H1 (cell line): ENCODE data around the gene CXCL16. TPM values are rescaled to one million over a fixed set of nuclear protein-coding genes. Genes with fewer than 3 reads are reported as not detected.

ENCODE experiments used
- CTCF ChIA-PET: fragments of 300-600 bp; sonication (Branson Sonifier 250); formaldehyde crosslinking; loops from one replicate; lab custom pipeline; 2021; ENCODE audit not compliant: partially characterized antibody; lab: Charles Lee
- POLR2A ChIA-PET: fragments of 300-600 bp; sonication (Branson Sonifier 250); formaldehyde crosslinking; loops from one replicate; lab custom pipeline; 2021; ENCODE audit warnings: inconsistent platforms; ENCODE audit not compliant: partially characterized antibody; lab: Charles Lee
- DNase-seq, 2 experiments: peaks; one replicate each; pipeline versions ENCODE4 v3.0.0 to v3.0.0-alpha.2; 2010 to 2022; ENCODE audit warnings: low spot score in 2 of 2, low read depth in 1 of 2, mixed read lengths in 1 of 2
- FAIRE-seq: peaks from 2 replicates; lab custom pipeline; 2011; peaks lifted over from hg19 to GRCh38; lab: Jason Lieb, UNC
- H2AFZ ChIP-seq: 2 replicates; pipeline ENCODE4 v1.8.1; 2012; ENCODE audit warnings: low read length, inconsistent platforms
- H2AK5ac ChIP-seq: 2 replicates; pipeline ENCODE4 v1.6.1; 2013; ENCODE audit warnings: low read depth, low read length
- H2BK120ac ChIP-seq: replicated peaks from 2 replicates; pipeline ENCODE3; 2013; ENCODE audit warnings: low read depth, low read length, inconsistent platforms
- H2BK12ac ChIP-seq: 2 replicates; pipeline ENCODE4 v1.6.1; 2013; ENCODE audit warnings: low read depth, low read length
- H2BK15ac ChIP-seq: 2 replicates; pipeline ENCODE4 v1.6.1; 2013; ENCODE audit warnings: low read length
- H2BK20ac ChIP-seq: 2 replicates; pipeline ENCODE4 v1.6.1; 2013; ENCODE audit warnings: low read length
- H2BK5ac ChIP-seq: 2 replicates; pipeline ENCODE4 v1.6.1; 2013; ENCODE audit warnings: low read depth, low read length
- H3K14ac ChIP-seq: 2 replicates; pipeline ENCODE4 v1.6.1; 2013; ENCODE audit warnings: inconsistent platforms; ENCODE audit not compliant: insufficient read length
- H3K18ac ChIP-seq: 2 replicates; pipeline ENCODE4 v1.6.1; 2013; ENCODE audit warnings: low read length; ENCODE audit errors: extremely low read depth
- H3K23ac ChIP-seq: 2 replicates; pipeline ENCODE4 v1.6.1; 2013; ENCODE audit warnings: inconsistent platforms; ENCODE audit not compliant: insufficient read length
- H3K23me2 ChIP-seq: 2 replicates; pipeline ENCODE4 v1.6.1; 2013; ENCODE audit warnings: low read depth, low read length
- H3K27ac ChIP-seq: 2 replicates; pipeline ENCODE4 v1.6.1; 2011; ENCODE audit warnings: low read depth, low read length, inconsistent platforms
- H3K27me3 ChIP-seq, 4 experiments: replicated peaks in 1 of 4; 1 replicate in 1 of 4; 2 replicates in 3 of 4; pipeline versions ENCODE4 v1.6.1 to v1.8.1; 2011 to 2013; ENCODE audit warnings: low read length in 3 of 4, mild to moderate bottlenecking in 3 of 4, inconsistent platforms in 2 of 4, mixed read lengths in 2 of 4, moderate library complexity in 1 of 4; ENCODE audit not compliant: control insufficient read depth in 3 of 4, insufficient read depth in 3 of 4; ENCODE audit errors: extremely low read depth in 1 of 4
- H3K36me3 ChIP-seq, 4 experiments: 2 replicates each; pipeline versions ENCODE4 v1.6.1 to v1.8.1; 2011 to 2013; ENCODE audit warnings: mild to moderate bottlenecking in 4 of 4, low read length in 3 of 4, moderate library complexity in 2 of 4, control low read depth in 1 of 4, inconsistent platforms in 1 of 4; ENCODE audit not compliant: insufficient read depth in 4 of 4, control insufficient read depth in 2 of 4
- H3K4ac ChIP-seq: replicated peaks from 2 replicates; pipeline ENCODE3; 2013; ENCODE audit warnings: low read length, low read depth, mixed read lengths, inconsistent platforms; ENCODE audit not compliant: insufficient read length
- H3K4me1 ChIP-seq, 4 experiments: replicated peaks in 1 of 4; 1 replicate in 1 of 4; 2 replicates in 3 of 4; pipeline versions ENCODE4 v1.6.1 to v1.8.1; 2011 to 2013; ENCODE audit warnings: low read length in 3 of 4, inconsistent platforms in 2 of 4, mixed read lengths in 1 of 4; ENCODE audit not compliant: insufficient read depth in 4 of 4, control insufficient read depth in 3 of 4
- H3K4me2 ChIP-seq, 2 experiments: 2 replicates each; pipeline versions ENCODE4 v1.6.1 to v1.8.1; 2011 to 2013; ENCODE audit warnings: low read depth in 2 of 2, low read length in 2 of 2, control low read depth in 1 of 2, inconsistent platforms in 1 of 2, mild to moderate bottlenecking in 1 of 2; ENCODE audit not compliant: insufficient read depth in 1 of 2
- H3K4me3 ChIP-seq, 4 experiments: fragments of 200-600, 300-600 bp in 1 of 4; sonication (generic), shearing (Covaris generic), sonication (Bioruptor Twin) in 1 of 4; 2 replicates each; pipeline versions ENCODE4 v1.5.1 to v1.8.1; 2011 to 2016; ENCODE audit warnings: low read length in 4 of 4, low read depth in 3 of 4, control low read depth in 2 of 4, inconsistent platforms in 2 of 4, mild to moderate bottlenecking in 2 of 4, mixed read lengths in 1 of 4, moderate library complexity in 1 of 4; ENCODE audit not compliant: insufficient read depth in 2 of 4; ENCODE audit errors: extremely low read depth in 1 of 4
- H3K56ac ChIP-seq: replicated peaks from 2 replicates; pipeline ENCODE3; 2013; ENCODE audit warnings: low read depth, mild to moderate bottlenecking, mixed read lengths, low read length, inconsistent platforms; ENCODE audit not compliant: insufficient read length
- H3K79me1 ChIP-seq: 2 replicates; pipeline ENCODE4 v1.6.1; 2013; ENCODE audit warnings: low read depth, low read length, control low read depth
- H3K79me2 ChIP-seq, 2 experiments: 2 replicates each; pipeline versions ENCODE4 v1.6.1 to v1.8.1; 2012 to 2013; ENCODE audit warnings: low read length in 2 of 2, mild to moderate bottlenecking in 2 of 2, inconsistent platforms in 1 of 2; ENCODE audit not compliant: insufficient read depth in 2 of 2, control insufficient read depth in 1 of 2
- H3K9ac ChIP-seq, 4 experiments: replicated peaks in 1 of 4; 1 replicate in 1 of 4; 2 replicates in 3 of 4; pipeline versions ENCODE4 v1.6.1 to v1.8.1; 2011 to 2013; ENCODE audit warnings: low read depth in 3 of 4, low read length in 3 of 4, control low read depth in 2 of 4, mild to moderate bottlenecking in 2 of 4, moderate library complexity in 2 of 4, inconsistent platforms in 1 of 4; ENCODE audit errors: extremely low read depth in 1 of 4
- H3K9me3 ChIP-seq, 2 experiments: 2 replicates each; pipeline versions ENCODE4 v1.6.1 to v1.8.1; 2012 to 2013; ENCODE audit warnings: mild to moderate bottlenecking in 2 of 2, moderate library complexity in 2 of 2, control low read depth in 1 of 2, inconsistent platforms in 1 of 2, low read depth in 1 of 2, low read length in 1 of 2, mixed read lengths in 1 of 2; ENCODE audit not compliant: insufficient read depth in 2 of 2
- H4K20me1 ChIP-seq, 2 experiments: replicated peaks in 1 of 2; 2 replicates each; pipeline versions ENCODE3 to v1.8.1; 2011 to 2013; ENCODE audit warnings: inconsistent platforms in 2 of 2, low read length in 2 of 2, mild to moderate bottlenecking in 1 of 2; ENCODE audit not compliant: insufficient read depth in 2 of 2, control insufficient read depth in 1 of 2
- H4K5ac ChIP-seq: 2 replicates; pipeline ENCODE4 v1.6.1; 2013; ENCODE audit warnings: low read length, low read depth, mixed read lengths, inconsistent platforms; ENCODE audit not compliant: insufficient read length
- H4K8ac ChIP-seq: 2 replicates; pipeline ENCODE4 v1.8.0; 2013; ENCODE audit warnings: mild to moderate bottlenecking, moderate library complexity, low read length, inconsistent platforms; ENCODE audit not compliant: insufficient read depth; ENCODE audit errors: extremely low read depth
- H4K91ac ChIP-seq: replicated peaks from 2 replicates; pipeline ENCODE3; 2013; ENCODE audit warnings: low read length, mixed read lengths, inconsistent platforms; ENCODE audit not compliant: insufficient read length
- CBX8 ChIP-seq: fragments of 300-800, 300-1000 bp; sonication (generic); IDR thresholded peaks from 2 replicates; pipeline ENCODE4 v1.7.1; 2016; ENCODE audit warnings: low read depth, low read length, borderline replicate concordance
- CEBPB ChIP-seq: IDR thresholded peaks from 2 replicates; pipeline ENCODE4 v1.6.1; 2012; ENCODE audit warnings: low read depth, low read length
- PHF8 ChIP-seq: fragments of 200-600 bp; sonication (generic); conservative IDR thresholded peaks from 2 replicates; pipeline ENCODE4 v1.7.1; 2012; ENCODE audit warnings: low read depth, mild to moderate bottlenecking, inconsistent platforms, low read length, moderate library complexity
- RBBP5 ChIP-seq: IDR thresholded peaks from 2 replicates; pipeline ENCODE4 v1.7.1; 2012; ENCODE audit warnings: low read depth, mild to moderate bottlenecking, inconsistent platforms, low read length, moderate library complexity, borderline replicate concordance
- RFX5 ChIP-seq: IDR thresholded peaks from 2 replicates; pipeline ENCODE4 v1.6.1; 2011; ENCODE audit warnings: low read depth, low read length, improper control_type of control experiment, borderline replicate concordance
- SIRT6 ChIP-seq: IDR thresholded peaks from one replicate; pipeline ENCODE4 v1.7.1; 2012; ENCODE audit warnings: low read length, inconsistent platforms
- SP1 ChIP-seq: IDR thresholded peaks from 2 replicates; pipeline ENCODE4 v1.6.1; 2011; ENCODE audit warnings: low read depth, low read length
- SP2 ChIP-seq: IDR thresholded peaks from 2 replicates; pipeline ENCODE4 v1.6.1; 2012; ENCODE audit warnings: mild to moderate bottlenecking, low read length, inconsistent platforms
- SP4 ChIP-seq: IDR thresholded peaks from 2 replicates; pipeline ENCODE4 v1.6.1; 2012; ENCODE audit warnings: low read length, inconsistent platforms
- TAF1 ChIP-seq: IDR thresholded peaks from 2 replicates; pipeline ENCODE4 v1.6.1; 2011; ENCODE audit warnings: mild to moderate bottlenecking, low read depth, low read length
- TBP ChIP-seq: IDR thresholded peaks from 2 replicates; pipeline ENCODE4 v1.6.1; 2011; ENCODE audit warnings: low read depth, low read length, improper control_type of control experiment
- ZNF274 ChIP-seq: IDR thresholded peaks from 2 replicates; pipeline ENCODE4 v1.7.0; 2012; ENCODE audit warnings: low read length, borderline replicate concordance; ENCODE audit errors: extremely low read depth
- WGBS, 2 experiments: shearing (Covaris generic) in 1 of 2; methylation state at CpG; one replicate each; pipeline versions ENCODE4 v1.1.6 to v1.1.7; 2013 to 2015; ENCODE audit warnings: low lambda C conversion rate in 2 of 2, mixed read lengths in 2 of 2, inconsistent platforms in 1 of 2, low coverage in 1 of 2, missing lambda C conversion rate in 1 of 2; ENCODE audit not compliant: insufficient replicate concordance in 2 of 2, insufficient coverage in 1 of 2, insufficient read length in 1 of 2; ENCODE audit errors: extremely low coverage in 1 of 2, missing lambda C conversion rate in 1 of 2; 5-methylcytosine and 5-hydroxymethylcytosine counted together
- polyA plus RNA-seq, 7 experiments: library from polyadenylated mRNA; depleted of rRNA in 3 of 7; stranded (reverse) in 5 of 7; unstranded in 2 of 7; fragments of >200 nt in 5 of 7; fragments of 200-250 nt in 2 of 7; gene quantifications; 1 replicate in 5 of 7; 2 replicates in 1 of 7; 4 replicates in 1 of 7; pipeline versions ENCODE4 v1.2.1 to v1.2.3, GENCODE V29; 2011 to 2013; ENCODE audit warnings: missing spikeins in 2 of 7, mixed read lengths in 2 of 7
- total RNA-seq: library from RNA; stranded (reverse); fragmentation: NEBNext Ultra II Directional; extraction: Animal tissue kit (Norgen Biotek cat#: 25700); gene quantifications from 2 replicates; pipeline ENCODE4 v1.2.1, GENCODE V29; 2021
- TF ChIP-seq, protein P1 (sequence below), 3 experiments: IDR thresholded peaks; 1 replicate in 2 of 3; 2 replicates in 1 of 3; pipeline versions ENCODE4 v1.5.1 to v1.6.1; 2011; ENCODE audit warnings: low read length in 3 of 3, mild to moderate bottlenecking in 3 of 3, inconsistent platforms in 2 of 3, low read depth in 1 of 3, moderate library complexity in 1 of 3; ENCODE audit not compliant: insufficient read depth in 1 of 3; ENCODE audit errors: control extremely low read depth in 1 of 3

Gene CXCL16
- total and polyA plus RNA-seq, 2 of the 8 experiments (the other 6 are each of a cell fraction or from before 2014, with no cell fraction given), result 3.5 to 4.8 TPM

- H3K4me3 ChIP-seq, result no peak overlapping the region
- H3K4ac ChIP-seq, result no peak overlapping the region
- H3K4me1 ChIP-seq, result peaks cover 0 to 15% (median 8%) of the 10 kb centered on the region in 4 experiments; a peak in 5 of 7 replicates
- H2AFZ ChIP-seq, result no peak overlapping the region
- no peak overlapping the region for H3K18ac ChIP-seq
- H4K5ac ChIP-seq, result no peak overlapping the region
- H2BK12ac ChIP-seq, result peak overlapping the region; percentile 97
- H3K27ac ChIP-seq, result no peak overlapping the region
- H3K36me3 ChIP-seq, result no peaks in the 10 kb centered on the region
- 0 out of 2 replicates have a peak overlapping the region, but pooled peaks have one; percentile 72 for H2BK15ac ChIP-seq
- 91% methylated on average over 6 of the region's 6 CpGs; no CpG with 5 or more reads in 1 of the 2 experiments for WGBS, 2 experiments
- DNase-seq (no peak), FAIRE-seq (no peak)
- no peaks in the 10 kb centered on the region for H3K79me2 ChIP-seq
- H2BK120ac ChIP-seq, result no peak overlapping the region
- H3K14ac ChIP-seq, result no peak overlapping the region
- peaks cover 0 to 2% of the 10 kb centered on the region in 2 experiments for H4K20me1 ChIP-seq
- H4K8ac ChIP-seq, result no peak overlapping the region
- H3K9me3 ChIP-seq, result no peaks in the 10 kb centered on the region
- no peaks in the 10 kb centered on the region for H3K79me1 ChIP-seq
- POLR2A ChIA-PET, result interaction anchor here (0.7 to 1.6 kb wide), 4 partner anchors 14 to 123 kb away, joined by 3 to 5 read pairs (median 4); partner anchors contain the start of gene TM4SF5
- no peak overlapping the region for H2BK20ac ChIP-seq
- no peak overlapping the region for H3K23ac ChIP-seq
- CTCF ChIA-PET, result interaction anchor here (0.7 to 4.8 kb wide), 13 partner anchors 8 to 119 kb away, joined by 3 to 27 read pairs (median 4); no protein-coding TSS in a partner anchor
- peaks cover 3 to 30% (median 18%) of the 10 kb centered on the region in 4 experiments for H3K27me3 ChIP-seq
- peaks cover 17% of the 10 kb centered on the region for H3K23me2 ChIP-seq
- H2AK5ac ChIP-seq, result no peak overlapping the region
- no peak overlapping the region for H4K91ac ChIP-seq
- H3K56ac ChIP-seq, result no peak overlapping the region
- H2BK5ac ChIP-seq, result no peak overlapping the region
- no peak overlapping the region for H3K9ac ChIP-seq
- no peak overlapping the region for H3K4me2 ChIP-seq
- no peak for TF ChIP-seq RFX5
- TF ChIP-seq SP4, result no peak
- no peak for TF ChIP-seq CEBPB
- TF ChIP-seq SP1, result no peak
- no peak for TF ChIP-seq TBP
- TF ChIP-seq TAF1, result no peak
- no peak for TF ChIP-seq SIRT6
- TF ChIP-seq RBBP5, result no peak
- TF ChIP-seq, protein P1, sequence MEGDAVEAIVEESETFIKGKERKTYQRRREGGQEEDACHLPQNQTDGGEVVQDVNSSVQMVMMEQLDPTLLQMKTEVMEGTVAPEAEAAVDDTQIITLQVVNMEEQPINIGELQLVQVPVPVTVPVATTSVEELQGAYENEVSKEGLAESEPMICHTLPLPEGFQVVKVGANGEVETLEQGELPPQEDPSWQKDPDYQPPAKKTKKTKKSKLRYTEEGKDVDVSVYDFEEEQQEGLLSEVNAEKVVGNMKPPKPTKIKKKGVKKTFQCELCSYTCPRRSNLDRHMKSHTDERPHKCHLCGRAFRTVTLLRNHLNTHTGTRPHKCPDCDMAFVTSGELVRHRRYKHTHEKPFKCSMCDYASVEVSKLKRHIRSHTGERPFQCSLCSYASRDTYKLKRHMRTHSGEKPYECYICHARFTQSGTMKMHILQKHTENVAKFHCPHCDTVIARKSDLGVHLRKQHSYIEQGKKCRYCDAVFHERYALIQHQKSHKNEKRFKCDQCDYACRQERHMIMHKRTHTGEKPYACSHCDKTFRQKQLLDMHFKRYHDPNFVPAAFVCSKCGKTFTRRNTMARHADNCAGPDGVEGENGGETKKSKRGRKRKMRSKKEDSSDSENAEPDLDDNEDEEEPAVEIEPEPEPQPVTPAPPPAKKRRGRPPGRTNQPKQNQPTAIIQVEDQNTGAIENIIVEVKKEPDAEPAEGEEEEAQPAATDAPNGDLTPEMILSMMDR (IDR thresholded peaks at IDR 0.05; ENCODE audit: control extremely low read depth in 1 of 3, insufficient read depth in 1 of 3, low read depth in 1 of 3, low read length in 3 of 3), result no peak
- no peak for TF ChIP-seq ZNF274
- TF ChIP-seq PHF8, result no peak
- no peak for TF ChIP-seq SP2
- TF ChIP-seq CBX8, result no peak
Measured at GRCh38 chr17:4786516-4786915, 46.8 kb upstream of the CXCL16 start.
